ENCODE results near the gene PAOX. TPM values are rescaled to one million over a fixed set of nuclear protein-coding genes. Genes with fewer than 3 reads are reported as not detected.

The PAOX gene
- total and polyA plus RNA-seq, 9 of the 15 experiments (the other 6 are each of a cell fraction or from before 2014, with no cell fraction given): 0.80 to 6.4 (median 2.6) TPM

DNA sequence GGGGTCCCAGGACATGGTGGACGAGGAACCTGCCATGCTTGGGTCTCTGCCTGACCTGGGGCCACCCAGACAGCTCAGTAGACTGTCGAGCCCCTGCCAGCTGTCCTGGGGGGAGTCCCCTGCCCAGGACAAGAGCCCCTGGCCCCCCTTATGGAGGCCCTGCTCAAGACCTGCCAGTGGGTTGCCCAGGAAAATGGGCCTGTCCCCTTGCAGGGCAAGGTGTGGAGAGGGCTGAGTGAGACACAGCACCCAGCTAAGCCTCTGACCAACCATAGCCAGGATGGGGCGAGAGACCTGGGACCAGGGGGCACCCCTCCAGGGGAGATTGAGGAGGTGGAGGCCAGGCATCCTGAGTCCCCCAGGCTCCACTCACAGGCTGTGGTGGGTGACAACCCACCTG is 23.1 kb upstream of the PAOX start (continued):
- TF ChIP-seq, protein P1, sequence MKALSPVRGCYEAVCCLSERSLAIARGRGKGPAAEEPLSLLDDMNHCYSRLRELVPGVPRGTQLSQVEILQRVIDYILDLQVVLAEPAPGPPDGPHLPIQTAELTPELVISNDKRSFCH (CRISPR knock-in tag; IDR thresholded peaks at IDR 0.05): no peak
- TF ChIP-seq, protein P1 (tag; IDR thresholded peaks at IDR 0.05): no peak

DNA sequence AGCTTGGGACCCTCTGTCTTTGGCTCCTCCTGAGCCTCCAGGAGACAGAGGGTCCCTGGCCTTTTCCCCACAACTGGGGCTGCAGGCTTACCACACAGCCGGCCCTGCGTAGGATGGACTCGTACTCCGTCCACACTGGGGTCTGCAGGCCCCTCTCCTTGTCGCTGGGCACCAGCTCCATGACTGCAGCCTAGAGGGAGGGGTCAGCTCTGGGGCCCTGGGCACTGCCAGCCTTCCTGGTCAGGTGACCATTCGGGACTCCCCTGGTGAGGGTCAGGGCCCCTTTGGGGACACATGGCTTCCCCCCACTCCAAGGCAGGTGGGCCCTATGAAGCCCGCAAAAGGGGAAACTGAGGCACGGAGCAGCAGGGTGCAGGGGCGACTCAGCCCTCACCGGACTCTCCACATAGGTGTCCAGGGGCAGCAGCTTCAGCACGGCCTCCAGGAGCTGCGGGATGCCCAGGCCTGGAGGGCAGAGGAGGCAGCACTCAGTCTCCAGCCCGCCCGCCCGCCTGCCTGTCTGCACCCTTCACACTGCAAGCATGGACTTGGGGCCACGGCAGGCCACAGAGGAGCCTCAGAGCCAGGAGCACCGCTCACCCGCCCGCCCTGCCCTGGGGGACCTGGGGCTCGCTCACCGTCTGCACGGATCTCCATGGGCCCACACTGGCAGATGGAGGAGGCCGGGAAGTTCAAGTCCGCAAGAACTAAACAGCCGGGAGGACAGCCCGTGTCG is 22.3 kb upstream of the PAOX start:
- H3K27ac ChIP-seq (ENCODE audit: extremely low read depth, low read depth, low read length): peak overlapping the region; percentile 81
- H3K27me3 ChIP-seq (ENCODE audit: control insufficient read depth in 2 of 2, insufficient read depth in 2 of 2, low read length in 2 of 2): no peaks in the 10 kb centered on the region
- peaks cover 15 to 65% of the 10 kb centered on the region in 2 experiments for H3K4me1 ChIP-seq (replicated peaks in 1 of 2; ENCODE audit: control insufficient read depth in 2 of 2, insufficient read depth in 2 of 2, low read length in 2 of 2)
- DNase-seq (ENCODE audit: extremely low read depth in 1 of 4, low spot score in 3 of 4) (no peak), FAIRE-seq (no peak), ATAC-seq (no peak)
- TF ChIP-seq TCF3 (CRISPR knock-in tag; IDR thresholded peaks at IDR 0.05): no peak
- TF ChIP-seq ZNF263 (CRISPR knock-in tag; IDR thresholded peaks at IDR 0.05; ENCODE audit: borderline replicate concordance): peak; percentile 76
- no peak for TF ChIP-seq SP1 (CRISPR knock-in tag; IDR thresholded peaks at IDR 0.05)
- no peaks in the 10 kb centered on the region for H3K9me1 ChIP-seq (ENCODE audit: control insufficient read depth, insufficient read depth, low read length)
- H4K20me1 ChIP-seq (replicated peaks; ENCODE audit: control insufficient read depth, insufficient read depth, low read length): no peaks in the 10 kb centered on the region
- peak overlapping the region; percentile 74 to 91 for H3K9ac ChIP-seq (ENCODE audit: insufficient read depth in 1 of 2, low read depth in 2 of 2, low read length in 2 of 2)
- peak overlapping the region; percentile 74 for H3K4me2 ChIP-seq (ENCODE audit: insufficient read depth, low read length)
- H3K79me2 ChIP-seq (ENCODE audit: control insufficient read depth, insufficient read depth, low read length): peaks cover 12% of the 10 kb centered on the region
- no peak overlapping the region for H2AFZ ChIP-seq (ENCODE audit: low read depth, low read length)
- POLR2A ChIA-PET: no interaction called here
- H3K36me3 ChIP-seq (ENCODE audit: control insufficient read depth, insufficient read depth, low read length): peaks cover 13% of the 10 kb centered on the region; the same call in 1 of the 3 replicates
- CTCF ChIA-PET (ENCODE audit: low intra/inter-chr PET ratio): no interaction called here
- H3K9me3 ChIP-seq (replicated peaks; ENCODE audit: control insufficient read depth, insufficient read depth, low read depth, low read length): no peaks in the 10 kb centered on the region
- WGBS (ENCODE audit: insufficient coverage, low coverage, missing lambda C conversion rate): 83% methylated on average over 1 of the region's 27 CpGs
- peak overlapping the region; percentile 66 for H3K4me3 ChIP-seq
- BruUV-seq (replicated peaks): TSS peak; percentile 33
- intact Hi-C loops (cut with micrococcal nuclease) (loop anchor here (5.0 kb wide), 1 partner anchor 36 kb away; the partner anchor contains the start of gene MTG1), in situ Hi-C loops (cut with MboI) (no loop called here)

Data from K562 (cell line).